Stimulated activated effector memory CD8-positive, alpha-beta T cell treated with anti-CD3 and anti-CD28 coated beads, Interleukin-12 subunit alpha, Interleukin-12 subunit beta, amount 100 ng/mL, for 72 hours (primary cell): Measurements from ENCODE around the gene OR5D16.
"Not testable (repeated sequence)": the region's sequence is repeated elsewhere in the genome, so short reads cannot be mapped to it uniquely, and the experiment has no call there.

Experiments used
- ATAC-seq: fragments of 150-1000 bp; cut with Tn5 transposase; 2 replicates; pipeline ENCODE4 v1.10.0; 2021
- DNase-seq, 2 donors: peaks; one replicate each; pipeline ENCODE4 v3.0.0; 2021 to 2022; ENCODE audit warnings: low spot score in 2 of 2
- H3K27ac Mint-ChIP-seq: one replicate; pipeline ENCODE4 v1.8.0; 2022; ENCODE audit warnings: mild to moderate bottlenecking, mixed read lengths
- H3K36me3 Mint-ChIP-seq: one replicate; pipeline ENCODE4 v1.8.0; 2022; ENCODE audit warnings: mild to moderate bottlenecking, mixed read lengths
- H3K4me1 Mint-ChIP-seq: one replicate; pipeline ENCODE4 v1.8.0; 2022; ENCODE audit warnings: mixed read lengths
- H3K4me3 Mint-ChIP-seq: one replicate; pipeline ENCODE4 v1.8.0; 2022; ENCODE audit warnings: mild to moderate bottlenecking, mixed read lengths
- H3K9me3 Mint-ChIP-seq: one replicate; pipeline ENCODE4 v1.8.0; 2022; ENCODE audit warnings: mixed read lengths

The OR5D16 gene

DNA sequence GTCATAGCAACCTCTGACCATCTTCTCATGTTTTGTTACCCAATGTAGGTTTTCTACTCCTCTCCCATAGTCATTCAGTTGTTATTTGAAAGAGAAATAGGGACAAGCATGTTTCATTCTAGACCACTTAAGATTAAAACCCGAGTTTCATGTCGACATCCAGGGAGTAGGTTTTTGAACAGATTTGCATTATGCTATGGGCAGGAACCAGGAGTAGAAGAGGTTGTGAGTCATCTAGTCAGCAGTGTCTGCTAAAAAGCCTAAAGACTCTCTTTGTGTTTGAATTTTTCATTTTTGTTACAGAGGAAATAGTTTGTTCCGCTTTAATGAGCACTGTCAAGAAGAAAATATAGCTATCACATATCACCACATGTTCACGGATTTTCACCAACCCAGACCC is 46.4 kb downstream of the OR5D16 start:
- H3K27ac Mint-ChIP-seq, DNase-seq, H3K36me3 Mint-ChIP-seq, ATAC-seq, H3K4me1 Mint-ChIP-seq, H3K4me3 Mint-ChIP-seq: not testable (repeated sequence)
- peaks cover 10% of the 10 kb centered on the region for H3K9me3 Mint-ChIP-seq

DNA sequence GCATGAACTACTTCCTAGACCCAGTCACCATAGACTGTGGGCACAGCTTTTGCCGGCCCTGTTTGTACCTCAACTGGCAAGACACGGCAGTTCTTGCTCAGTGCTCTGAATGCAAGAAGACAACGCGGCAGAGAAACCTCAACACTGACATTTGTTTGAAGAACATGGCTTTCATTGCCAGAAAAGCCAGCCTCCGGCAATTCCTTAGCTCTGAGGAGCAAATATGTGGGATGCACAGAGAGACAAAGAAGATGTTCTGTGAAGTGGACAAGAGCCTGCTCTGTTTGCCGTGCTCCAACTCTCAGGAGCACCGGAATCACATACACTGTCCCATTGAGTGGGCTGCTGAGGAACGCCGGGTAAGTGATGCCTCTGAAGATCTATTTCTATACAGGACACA is 46.9 kb downstream of the OR5D16 start:
- not testable (repeated sequence) for ATAC-seq, H3K4me1 Mint-ChIP-seq, H3K27ac Mint-ChIP-seq, H3K36me3 Mint-ChIP-seq, H3K4me3 Mint-ChIP-seq, DNase-seq
- H3K9me3 Mint-ChIP-seq: peaks cover 10% of the 10 kb centered on the region
